ENCODE data around the gene SMOC2. TPM values are rescaled to one million over a fixed set of nuclear protein-coding genes. Genes with fewer than 3 reads are reported as not detected.

SMOC2 gene
- total and polyA plus RNA-seq, 4 experiments from 2014 or later = not detected

GRCh38 chr6:168709991-168710390, 269.0 kb downstream of the SMOC2 start:
- Histone ChIP-seq H3K4me1 (ENCODE audit: insufficient read depth, low read length) (no peaks in the 10 kb centered on the region), H3K27ac (ENCODE audit: low read depth, low read length) (no peak overlapping the region), H3K27me3 (ENCODE audit: insufficient read depth, low read length) (no peaks in the 10 kb centered on the region), H3K4me3 (ENCODE audit: low read length in 2 of 2) (no peak overlapping the region), H3K36me3 (ENCODE audit: insufficient read depth, low read length) (no peaks in the 10 kb centered on the region), H3K9me3 (ENCODE audit: control insufficient read depth in 1 of 2, low read length in 2 of 2) (no peaks in the 10 kb centered on the region)
- H3K27me3 Mint-ChIP-seq = peaks cover 3 to 6% of the 10 kb centered on the region in 2 donors
- no peaks in the 10 kb centered on the region for H3K36me3 Mint-ChIP-seq
- ChIA-PET POLR2A (ENCODE audit: partially characterized antibody) (no interaction called here), CTCF (ENCODE audit: partially characterized antibody) (no interaction called here)
- no peak overlapping the region for H3K27ac Mint-ChIP-seq
- intact Hi-C loops (cut with micrococcal nuclease) = no loop called here
- H3K4me3 Mint-ChIP-seq = no peak overlapping the region
- peaks cover 0 to 3% (median 0%) of the 10 kb centered on the region in 8 donors for H3K9me3 Mint-ChIP-seq
- DNase-seq = no peak
- H3K4me1 Mint-ChIP-seq = no peaks in the 10 kb centered on the region

- no peak overlapping the region for H3K27ac Mint-ChIP-seq
- POLR2A ChIA-PET (ENCODE audit: partially characterized antibody) = no interaction called here
- H3K27me3 ChIP-seq (ENCODE audit: insufficient read depth, low read length) = no peaks in the 10 kb centered on the region
Measured at GRCh38 chr6:168711049-168711640, 270.2 kb downstream of the SMOC2 start.

GRCh38 chr6:168711666-168712300, 270.8 kb downstream of the SMOC2 start:
- no peaks in the 10 kb centered on the region for H3K4me1 Mint-ChIP-seq
- Histone ChIP-seq H3K9me3 (ENCODE audit: control insufficient read depth in 1 of 2, low read length in 2 of 2) (no peaks in the 10 kb centered on the region), H3K36me3 (ENCODE audit: insufficient read depth, low read length) (no peaks in the 10 kb centered on the region), H3K4me3 (ENCODE audit: low read length in 2 of 2) (no peak overlapping the region), H3K4me1 (ENCODE audit: insufficient read depth, low read length) (no peaks in the 10 kb centered on the region), H3K27ac (ENCODE audit: low read depth, low read length) (no peak overlapping the region), H3K27me3 (ENCODE audit: insufficient read depth, low read length) (no peaks in the 10 kb centered on the region)
- H3K36me3 Mint-ChIP-seq = no peaks in the 10 kb centered on the region
- no peak for DNase-seq
- POLR2A ChIA-PET (ENCODE audit: partially characterized antibody) = no interaction called here
- H3K27ac Mint-ChIP-seq = no peak overlapping the region
- peaks cover 0 to 3% (median 0%) of the 10 kb centered on the region in 8 donors for H3K9me3 Mint-ChIP-seq
- H3K27me3 Mint-ChIP-seq = peaks cover 3 to 6% of the 10 kb centered on the region in 2 donors
- intact Hi-C loops (cut with micrococcal nuclease) = no loop called here
- H3K4me3 Mint-ChIP-seq = no peak overlapping the region
- CTCF ChIA-PET (ENCODE audit: partially characterized antibody) = interaction anchor here (1.1 kb wide), 1 partner anchor 14 kb away, joined by 4 read pairs; no protein-coding TSS in a partner anchor

More at GRCh38 chr6:168711049-168711640, 270.2 kb downstream of the SMOC2 start:
- intact Hi-C loops (cut with micrococcal nuclease) = no loop called here
- Mint-ChIP-seq H3K27me3 (peaks cover 3 to 6% of the 10 kb centered on the region in 2 donors), H3K4me1 (no peaks in the 10 kb centered on the region), H3K4me3 (no peak overlapping the region), H3K36me3 (no peaks in the 10 kb centered on the region), H3K9me3 (peaks cover 0 to 3% (median 0%) of the 10 kb centered on the region in 8 donors)
- Histone ChIP-seq H3K9me3 (ENCODE audit: control insufficient read depth in 1 of 2, low read length in 2 of 2) (no peaks in the 10 kb centered on the region), H3K36me3 (ENCODE audit: insufficient read depth, low read length) (no peaks in the 10 kb centered on the region), H3K4me1 (ENCODE audit: insufficient read depth, low read length) (no peaks in the 10 kb centered on the region), H3K4me3 (ENCODE audit: low read length in 2 of 2) (no peak overlapping the region), H3K27ac (ENCODE audit: low read depth, low read length) (no peak overlapping the region)
- DNase-seq = no peak
- CTCF ChIA-PET (ENCODE audit: partially characterized antibody) = interaction anchor here (1.1 kb wide), 1 partner anchor 14 kb away, joined by 4 read pairs; no protein-coding TSS in a partner anchor

- Histone ChIP-seq H3K27ac (ENCODE audit: low read depth, low read length) (no peak overlapping the region), H3K4me1 (ENCODE audit: insufficient read depth, low read length) (no peaks in the 10 kb centered on the region), H3K27me3 (ENCODE audit: insufficient read depth, low read length) (no peaks in the 10 kb centered on the region), H3K4me3 (ENCODE audit: low read length in 2 of 2) (no peak overlapping the region), H3K9me3 (ENCODE audit: control insufficient read depth in 1 of 2, low read length in 2 of 2) (no peaks in the 10 kb centered on the region), H3K36me3 (ENCODE audit: insufficient read depth, low read length) (no peaks in the 10 kb centered on the region)
- CTCF ChIA-PET (ENCODE audit: partially characterized antibody) = no interaction called here
- Mint-ChIP-seq H3K9me3 (peaks cover 0 to 3% (median 0%) of the 10 kb centered on the region in 8 donors), H3K36me3 (no peaks in the 10 kb centered on the region), H3K27me3 (peaks cover 3 to 6% of the 10 kb centered on the region in 2 donors), H3K27ac (no peak overlapping the region), H3K4me1 (no peaks in the 10 kb centered on the region), H3K4me3 (no peak overlapping the region)
- intact Hi-C loops (cut with micrococcal nuclease) = no loop called here
- POLR2A ChIA-PET (ENCODE audit: partially characterized antibody) = no interaction called here
- no peak for DNase-seq
Measured at GRCh38 chr6:168712993-168713392, 272.0 kb downstream of the SMOC2 start.

GRCh38 chr6:168713839-168714238, 272.9 kb downstream of the SMOC2 start:
- Histone ChIP-seq H3K36me3 (ENCODE audit: insufficient read depth, low read length) (no peaks in the 10 kb centered on the region), H3K27ac (ENCODE audit: low read depth, low read length) (no peak overlapping the region), H3K4me3 (ENCODE audit: low read length in 2 of 2) (no peak overlapping the region), H3K4me1 (ENCODE audit: insufficient read depth, low read length) (no peaks in the 10 kb centered on the region), H3K9me3 (ENCODE audit: control insufficient read depth in 1 of 2, low read length in 2 of 2) (no peaks in the 10 kb centered on the region), H3K27me3 (ENCODE audit: insufficient read depth, low read length) (no peaks in the 10 kb centered on the region)
- H3K27me3 Mint-ChIP-seq = peaks cover 3 to 6% of the 10 kb centered on the region in 2 donors
- DNase-seq = no peak
- ChIA-PET POLR2A (ENCODE audit: partially characterized antibody) (no interaction called here), CTCF (ENCODE audit: partially characterized antibody) (no interaction called here)
- no peak overlapping the region for H3K27ac Mint-ChIP-seq
- no peaks in the 10 kb centered on the region for H3K4me1 Mint-ChIP-seq
- no peaks in the 10 kb centered on the region for H3K36me3 Mint-ChIP-seq
- intact Hi-C loops (cut with micrococcal nuclease) = no loop called here
- H3K9me3 Mint-ChIP-seq = peaks cover 0 to 6% (median 0%) of the 10 kb centered on the region in 8 donors
- no peak overlapping the region for H3K4me3 Mint-ChIP-seq

GRCh38 chr6:168714547-168715260, 273.7 kb downstream of the SMOC2 start:
- Mint-ChIP-seq H3K36me3 (no peaks in the 10 kb centered on the region), H3K9me3 (peaks cover 0 to 6% (median 0%) of the 10 kb centered on the region in 8 donors), H3K27me3 (peaks cover 2 to 3% of the 10 kb centered on the region in 2 donors), H3K27ac (no peak overlapping the region), H3K4me3 (no peak overlapping the region), H3K4me1 (no peaks in the 10 kb centered on the region)
- no peaks in the 10 kb centered on the region for H3K27me3 ChIP-seq (ENCODE audit: insufficient read depth, low read length)
- POLR2A ChIA-PET (ENCODE audit: partially characterized antibody) = no interaction called here
- no peak overlapping the region for H3K4me3 ChIP-seq (ENCODE audit: low read length in 2 of 2)
- no peaks in the 10 kb centered on the region for H3K4me1 ChIP-seq (ENCODE audit: insufficient read depth, low read length)
- intact Hi-C loops (cut with micrococcal nuclease) = no loop called here
- H3K36me3 ChIP-seq (ENCODE audit: insufficient read depth, low read length) = no peaks in the 10 kb centered on the region
- H3K27ac ChIP-seq (ENCODE audit: low read depth, low read length) = no peak overlapping the region
- DNase-seq = no peak
- no peaks in the 10 kb centered on the region for H3K9me3 ChIP-seq (ENCODE audit: control insufficient read depth in 1 of 2, low read length in 2 of 2)
- CTCF ChIA-PET (ENCODE audit: partially characterized antibody) = no interaction called here

- ChIA-PET CTCF (ENCODE audit: partially characterized antibody) (no interaction called here), POLR2A (ENCODE audit: partially characterized antibody) (no interaction called here)
- H3K27ac Mint-ChIP-seq = no peak overlapping the region
- no peak overlapping the region for H3K4me3 ChIP-seq (ENCODE audit: low read length in 2 of 2)
- peak in 1 of 5 donors; percentile 4 for DNase-seq
- H3K4me3 Mint-ChIP-seq = no peak overlapping the region
- peaks cover 2 to 3% of the 10 kb centered on the region in 2 donors for H3K27me3 Mint-ChIP-seq
- no peaks in the 10 kb centered on the region for H3K4me1 Mint-ChIP-seq
- peaks cover 0 to 6% (median 0%) of the 10 kb centered on the region in 8 donors for H3K9me3 Mint-ChIP-seq
- no peaks in the 10 kb centered on the region for H3K36me3 ChIP-seq (ENCODE audit: insufficient read depth, low read length)
- no peaks in the 10 kb centered on the region for H3K9me3 ChIP-seq (ENCODE audit: control insufficient read depth in 1 of 2, low read length in 2 of 2)
- intact Hi-C loops (cut with micrococcal nuclease) = no loop called here
- H3K36me3 Mint-ChIP-seq = no peaks in the 10 kb centered on the region
- no peaks in the 10 kb centered on the region for H3K27me3 ChIP-seq (ENCODE audit: insufficient read depth, low read length)
- H3K27ac ChIP-seq (ENCODE audit: low read depth, low read length) = no peak overlapping the region
- H3K4me1 ChIP-seq (ENCODE audit: insufficient read depth, low read length) = no peaks in the 10 kb centered on the region
Measured at GRCh38 chr6:168715643-168716481, 274.9 kb downstream of the SMOC2 start.
